GM18526 (cell line): ENCODE measurements around the gene FAM43B.

ENCODE experiments used
- POLR2A ChIP-seq: IDR thresholded peaks from 3 replicates; pipeline ENCODE4 v1.6.1; 2011; ENCODE audit not compliant: insufficient read length; ENCODE audit errors: extremely low read depth

The FAM43B gene

GRCh38 chr1:20538760-20539551 lies 13.4 kb upstream of the FAM43B start:
- TF ChIP-seq POLR2A, result no peak

- no peak for TF ChIP-seq POLR2A
Observed at GRCh38 chr1:20540281-20540680, 12.1 kb upstream of the FAM43B start.

- no peak for TF ChIP-seq POLR2A
Observed at GRCh38 chr1:20546637-20547036, 5.7 kb upstream of the FAM43B start.

GRCh38 chr1:20551161-20551560 lies 1.2 kb upstream of the FAM43B start:
- no peak for TF ChIP-seq POLR2A

- no peak for TF ChIP-seq POLR2A
Observed at GRCh38 chr1:20552728-20553445, 514 bp downstream of the FAM43B start.

- no peak for TF ChIP-seq POLR2A
Observed at GRCh38 chr1:20555025-20555757, 2.8 kb downstream of the FAM43B start.

GRCh38 chr1:20555758-20556120 lies 3.4 kb downstream of the FAM43B start:
- TF ChIP-seq POLR2A, result no peak

- TF ChIP-seq POLR2A, result no peak
Observed at GRCh38 chr1:20558191-20558590, 5.8 kb downstream of the FAM43B start.

GRCh38 chr1:20560966-20561365 lies 8.6 kb downstream of the FAM43B start:
- no peak for TF ChIP-seq POLR2A

- TF ChIP-seq POLR2A, result no peak
Observed at GRCh38 chr1:20565234-20565633, 12.9 kb downstream of the FAM43B start.

GRCh38 chr1:20569523-20570098 lies 17.2 kb downstream of the FAM43B start:
- TF ChIP-seq POLR2A, result no peak

- TF ChIP-seq POLR2A, result no peak
Observed at GRCh38 chr1:20571427-20571826, 19.1 kb downstream of the FAM43B start.

- no peak for TF ChIP-seq POLR2A
Observed at GRCh38 chr1:20573987-20574386, 21.6 kb downstream of the FAM43B start.

- no peak for TF ChIP-seq POLR2A
Observed at GRCh38 chr1:20574686-20575540, 22.5 kb downstream of the FAM43B start.
